Measurements from ENCODE around the gene UNC119B. TPM values are rescaled to one million over a fixed set of nuclear protein-coding genes. Genes with fewer than 3 reads are reported as not detected.

The UNC119B gene
- total RNA-seq, 2 experiments from 2014 or later: 17.2 to 27.4 TPM

GRCh38 chr12:120725151-120725658 lies 14.9 kb downstream of the UNC119B start:
- H2AFZ ChIP-seq (ENCODE audit: low read length): peak overlapping the region; percentile 48; the same call in 1 of the 2 replicates
- no peak for DNase-seq (ENCODE audit: low spot score)
- H3K9me2 ChIP-seq (ENCODE audit: insufficient read depth, low read length): no peaks in the 10 kb centered on the region
- TF ChIP-seq EZH2phosphoT487 (IDR thresholded peaks at IDR 0.05; ENCODE audit: borderline replicate concordance, low read depth, low read length): no peak
- TF ChIP-seq, protein P1, sequence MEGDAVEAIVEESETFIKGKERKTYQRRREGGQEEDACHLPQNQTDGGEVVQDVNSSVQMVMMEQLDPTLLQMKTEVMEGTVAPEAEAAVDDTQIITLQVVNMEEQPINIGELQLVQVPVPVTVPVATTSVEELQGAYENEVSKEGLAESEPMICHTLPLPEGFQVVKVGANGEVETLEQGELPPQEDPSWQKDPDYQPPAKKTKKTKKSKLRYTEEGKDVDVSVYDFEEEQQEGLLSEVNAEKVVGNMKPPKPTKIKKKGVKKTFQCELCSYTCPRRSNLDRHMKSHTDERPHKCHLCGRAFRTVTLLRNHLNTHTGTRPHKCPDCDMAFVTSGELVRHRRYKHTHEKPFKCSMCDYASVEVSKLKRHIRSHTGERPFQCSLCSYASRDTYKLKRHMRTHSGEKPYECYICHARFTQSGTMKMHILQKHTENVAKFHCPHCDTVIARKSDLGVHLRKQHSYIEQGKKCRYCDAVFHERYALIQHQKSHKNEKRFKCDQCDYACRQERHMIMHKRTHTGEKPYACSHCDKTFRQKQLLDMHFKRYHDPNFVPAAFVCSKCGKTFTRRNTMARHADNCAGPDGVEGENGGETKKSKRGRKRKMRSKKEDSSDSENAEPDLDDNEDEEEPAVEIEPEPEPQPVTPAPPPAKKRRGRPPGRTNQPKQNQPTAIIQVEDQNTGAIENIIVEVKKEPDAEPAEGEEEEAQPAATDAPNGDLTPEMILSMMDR (conservative IDR thresholded peaks at IDR 0.05; ENCODE audit: low read length): no peak
- no peaks in the 10 kb centered on the region for H4K20me1 ChIP-seq (ENCODE audit: insufficient read depth, low read length)
- no TSS peak for BruUV-seq (replicated peaks)
- POLR2A ChIA-PET: interaction anchor here (0.6 kb wide), 1 partner anchor 14 kb away, joined by 3 read pairs; no protein-coding TSS in a partner anchor
- H3K36me3 ChIP-seq (ENCODE audit: insufficient read depth, low read length): peaks cover 42% of the 10 kb centered on the region
- peak overlapping the region; percentile 69 for H3K4me2 ChIP-seq (ENCODE audit: low read length)
- no peaks in the 10 kb centered on the region for H3K79me2 ChIP-seq (ENCODE audit: insufficient read depth, low read depth, low read length)
- H3K27ac ChIP-seq (ENCODE audit: low read depth, low read length, poor library complexity, severe bottlenecking): no peak overlapping the region
- H3K9me3 ChIP-seq (ENCODE audit: low read length): no peaks in the 10 kb centered on the region
- peaks cover 36% of the 10 kb centered on the region for H3K4me1 ChIP-seq (ENCODE audit: insufficient read depth, low read length, poor library complexity, severe bottlenecking)
- H3K4me3 ChIP-seq (ENCODE audit: low read depth, low read length, poor library complexity, severe bottlenecking): peak overlapping the region; percentile 64
- intact Hi-C loops (cut with micrococcal nuclease; ENCODE audit: unreplicated experiment): loop anchor here (5.0 to 10.0 kb wide), 3 partner anchors 143 to 290 kb away; partner anchors contain the start of genes COX6A1 and POP5
- CTCF ChIA-PET (ENCODE audit: unreplicated experiment): no interaction called here

DNA sequence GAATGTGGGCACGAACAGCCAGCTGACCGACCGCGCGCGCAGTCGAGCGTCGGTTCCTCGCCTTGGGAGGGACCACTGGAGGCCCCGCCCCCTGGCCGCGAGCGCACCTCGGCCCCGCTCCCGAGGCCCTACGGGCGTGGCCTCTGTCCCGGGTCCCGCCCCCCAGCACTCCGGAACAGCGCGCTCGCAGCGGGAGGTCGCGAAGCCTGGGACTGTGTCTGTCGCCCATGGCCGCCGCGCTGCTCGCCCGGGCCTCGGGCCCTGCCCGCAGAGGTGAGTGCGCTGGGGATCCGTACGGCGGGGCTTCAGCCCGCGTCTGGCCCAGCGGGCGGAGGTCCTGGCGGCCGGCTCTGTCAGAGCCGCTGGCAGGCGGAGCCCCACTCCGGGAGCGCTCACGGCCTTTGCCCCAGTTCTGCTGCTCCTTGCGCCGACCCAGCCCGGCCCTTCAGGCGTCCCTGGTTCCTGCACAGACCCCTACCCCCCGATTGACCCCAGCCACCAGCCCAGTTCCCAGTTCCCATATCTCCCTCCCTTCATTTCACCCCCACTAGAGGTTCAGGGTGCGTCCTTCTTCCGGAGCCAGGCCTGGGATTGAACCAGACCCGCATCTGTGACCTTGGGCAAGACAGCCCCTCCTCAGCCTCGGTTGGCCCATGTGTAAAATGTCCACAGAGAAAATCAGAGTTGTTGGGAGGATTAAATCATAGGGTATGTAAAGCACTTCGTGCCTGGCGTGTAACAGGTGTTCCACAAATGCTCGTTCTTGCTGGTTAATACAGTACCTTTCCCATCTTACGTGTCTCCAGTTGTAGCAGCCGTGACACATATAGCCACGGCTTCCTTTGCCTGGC lies 15.6 kb downstream of the UNC119B start, which contains the start of gene ACADS:
Gene ACADS, plus strand, starts transcription at position 168 of the 851 bp plus-strand sequence. Its CDS starts 60 bp downstream, at position 228.
- intact Hi-C loops (cut with micrococcal nuclease; ENCODE audit: unreplicated experiment): loop anchor here (5.0 to 10.0 kb wide), 3 partner anchors 144 to 291 kb away; partner anchors contain the start of genes COX6A1 and POP5

More for the DNA sequence above, 15.6 kb downstream of the UNC119B start, which contains the start of gene ACADS:
- Histone ChIP-seq H4K20me1 (ENCODE audit: insufficient read depth, low read length) (no peaks in the 10 kb centered on the region), H3K4me1 (ENCODE audit: insufficient read depth, low read length, poor library complexity, severe bottlenecking) (peaks cover 33% of the 10 kb centered on the region), H2AFZ (ENCODE audit: low read length) (peak within 1 kb of the TSS; percentile 48; the same call in 1 of the 2 replicates), H3K9me3 (ENCODE audit: low read length) (no peaks in the 10 kb centered on the region), H3K4me3 (ENCODE audit: low read depth, low read length, poor library complexity, severe bottlenecking) (peak within 1 kb of the TSS; percentile 64), H3K4me2 (ENCODE audit: low read length) (peak within 1 kb of the TSS; percentile 69), H3K27ac (ENCODE audit: low read depth, low read length, poor library complexity, severe bottlenecking) (no peak within 1 kb of the TSS), H3K9me2 (ENCODE audit: insufficient read depth, low read length) (no peaks in the 10 kb centered on the region), H3K79me2 (ENCODE audit: insufficient read depth, low read depth, low read length) (no peaks in the 10 kb centered on the region), H3K36me3 (ENCODE audit: insufficient read depth, low read length) (peaks cover 38% of the 10 kb centered on the region)
- POLR2A ChIA-PET: interaction anchor here (0.6 kb wide), 1 partner anchor 15 kb away, joined by 3 read pairs; no protein-coding TSS in a partner anchor
- DNase-seq (ENCODE audit: low spot score): peak; percentile 90
- CTCF ChIA-PET (ENCODE audit: unreplicated experiment): no interaction called here
- BruUV-seq (replicated peaks): no TSS peak
- TF ChIP-seq EZH2phosphoT487 (IDR thresholded peaks at IDR 0.05; ENCODE audit: borderline replicate concordance, low read depth, low read length): no peak
- TF ChIP-seq, protein P1 (conservative IDR thresholded peaks at IDR 0.05; ENCODE audit: low read length): no peak

All from OCI-LY7 (cell line).